Ovary (tissue), 3 donors: ENCODE measurements around the gene MYH6.

ENCODE experiments used
- POLR2A ChIP-seq: fragments of 450-650 bp; IDR thresholded peaks from one replicate; pipeline ENCODE4 v1.6.1; 2017; ENCODE audit warnings: antibody characterized with exemption, mild to moderate bottlenecking, moderate library complexity
- TF ChIP-seq, protein P1 (sequence below), 3 donors: fragments of 450-650 bp in 2 of 3; fragments of 200-600 bp in 1 of 3; IDR thresholded peaks; one replicate each; pipeline versions ENCODE4 v1.5.1 to v1.8.0; 2016 to 2022; ENCODE audit warnings: antibody characterized with exemption in 3 of 3, mild to moderate bottlenecking in 1 of 3
- donor health status: DM: no; HTN: no; CAD: no.

DNA sequence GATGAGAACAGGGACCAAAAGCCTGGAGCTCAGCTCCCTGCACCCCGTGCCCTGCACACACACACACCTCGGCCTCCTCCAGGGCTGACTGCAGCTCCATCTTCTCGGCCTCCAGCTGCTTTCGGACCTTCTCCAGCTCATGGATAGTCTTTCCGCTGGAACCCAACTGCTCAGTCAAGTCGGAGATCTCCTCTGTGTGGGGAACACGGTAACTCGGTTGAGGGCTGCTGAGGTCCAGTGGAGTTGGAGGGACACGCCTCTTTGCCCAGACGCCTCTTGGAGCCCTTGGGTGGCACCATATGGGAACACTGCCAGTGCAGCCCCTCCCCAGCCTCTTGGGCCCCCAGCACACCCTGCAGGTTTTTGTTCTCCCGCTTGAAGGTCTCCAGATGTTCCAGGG is 8.7 kb upstream of the MYH6 start:
- TF ChIP-seq, protein P1, sequence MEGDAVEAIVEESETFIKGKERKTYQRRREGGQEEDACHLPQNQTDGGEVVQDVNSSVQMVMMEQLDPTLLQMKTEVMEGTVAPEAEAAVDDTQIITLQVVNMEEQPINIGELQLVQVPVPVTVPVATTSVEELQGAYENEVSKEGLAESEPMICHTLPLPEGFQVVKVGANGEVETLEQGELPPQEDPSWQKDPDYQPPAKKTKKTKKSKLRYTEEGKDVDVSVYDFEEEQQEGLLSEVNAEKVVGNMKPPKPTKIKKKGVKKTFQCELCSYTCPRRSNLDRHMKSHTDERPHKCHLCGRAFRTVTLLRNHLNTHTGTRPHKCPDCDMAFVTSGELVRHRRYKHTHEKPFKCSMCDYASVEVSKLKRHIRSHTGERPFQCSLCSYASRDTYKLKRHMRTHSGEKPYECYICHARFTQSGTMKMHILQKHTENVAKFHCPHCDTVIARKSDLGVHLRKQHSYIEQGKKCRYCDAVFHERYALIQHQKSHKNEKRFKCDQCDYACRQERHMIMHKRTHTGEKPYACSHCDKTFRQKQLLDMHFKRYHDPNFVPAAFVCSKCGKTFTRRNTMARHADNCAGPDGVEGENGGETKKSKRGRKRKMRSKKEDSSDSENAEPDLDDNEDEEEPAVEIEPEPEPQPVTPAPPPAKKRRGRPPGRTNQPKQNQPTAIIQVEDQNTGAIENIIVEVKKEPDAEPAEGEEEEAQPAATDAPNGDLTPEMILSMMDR (IDR thresholded peaks at IDR 0.05), result no peak
- TF ChIP-seq POLR2A, result no peak
